Subcutaneous adipose tissue (tissue), 4 donors: ENCODE results near the gene ENTREP1. TPM values are rescaled to one million over a fixed set of nuclear protein-coding genes. Genes with fewer than 3 reads are reported as not detected.

Source experiments
- total RNA-seq, 4 donors: library from RNA; depleted of rRNA; stranded (reverse); fragments of >200 nt; gene quantifications; one replicate each; pipeline ENCODE4 v1.1.0, GENCODE V29; 2016
- TF ChIP-seq, protein P1 (sequence below): fragments of 450-650 bp; IDR thresholded peaks from one replicate; pipeline ENCODE4 v1.5.1; 2016; ENCODE audit warnings: low read depth, mild to moderate bottlenecking, control low read depth, antibody characterized with exemption, moderate library complexity

ENTREP1 gene
- total RNA-seq, 4 donors from 2014 or later = 3.3 to 12.6 (median 6.0) TPM

DNA sequence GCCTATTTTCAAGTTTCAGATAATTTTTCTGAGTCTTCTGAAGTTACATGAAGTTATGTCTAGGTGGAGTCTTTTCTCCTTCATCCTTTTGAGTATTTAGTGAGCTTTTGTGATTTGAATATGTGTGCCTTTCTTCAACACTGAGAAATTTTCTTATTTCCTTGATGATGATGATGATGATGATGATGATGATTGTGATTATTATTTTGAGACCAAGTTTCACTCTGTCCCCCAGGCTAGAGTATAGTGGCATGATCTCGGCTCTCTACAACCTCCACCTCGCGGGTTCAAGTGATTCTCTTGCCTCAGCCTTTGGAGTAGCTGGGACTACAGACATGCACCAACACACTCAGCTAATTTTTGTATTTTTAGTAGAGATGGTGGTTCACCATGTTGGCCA lies 26.2 kb downstream of the ENTREP1 start:
- TF ChIP-seq, protein P1, sequence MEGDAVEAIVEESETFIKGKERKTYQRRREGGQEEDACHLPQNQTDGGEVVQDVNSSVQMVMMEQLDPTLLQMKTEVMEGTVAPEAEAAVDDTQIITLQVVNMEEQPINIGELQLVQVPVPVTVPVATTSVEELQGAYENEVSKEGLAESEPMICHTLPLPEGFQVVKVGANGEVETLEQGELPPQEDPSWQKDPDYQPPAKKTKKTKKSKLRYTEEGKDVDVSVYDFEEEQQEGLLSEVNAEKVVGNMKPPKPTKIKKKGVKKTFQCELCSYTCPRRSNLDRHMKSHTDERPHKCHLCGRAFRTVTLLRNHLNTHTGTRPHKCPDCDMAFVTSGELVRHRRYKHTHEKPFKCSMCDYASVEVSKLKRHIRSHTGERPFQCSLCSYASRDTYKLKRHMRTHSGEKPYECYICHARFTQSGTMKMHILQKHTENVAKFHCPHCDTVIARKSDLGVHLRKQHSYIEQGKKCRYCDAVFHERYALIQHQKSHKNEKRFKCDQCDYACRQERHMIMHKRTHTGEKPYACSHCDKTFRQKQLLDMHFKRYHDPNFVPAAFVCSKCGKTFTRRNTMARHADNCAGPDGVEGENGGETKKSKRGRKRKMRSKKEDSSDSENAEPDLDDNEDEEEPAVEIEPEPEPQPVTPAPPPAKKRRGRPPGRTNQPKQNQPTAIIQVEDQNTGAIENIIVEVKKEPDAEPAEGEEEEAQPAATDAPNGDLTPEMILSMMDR = no peak

DNA sequence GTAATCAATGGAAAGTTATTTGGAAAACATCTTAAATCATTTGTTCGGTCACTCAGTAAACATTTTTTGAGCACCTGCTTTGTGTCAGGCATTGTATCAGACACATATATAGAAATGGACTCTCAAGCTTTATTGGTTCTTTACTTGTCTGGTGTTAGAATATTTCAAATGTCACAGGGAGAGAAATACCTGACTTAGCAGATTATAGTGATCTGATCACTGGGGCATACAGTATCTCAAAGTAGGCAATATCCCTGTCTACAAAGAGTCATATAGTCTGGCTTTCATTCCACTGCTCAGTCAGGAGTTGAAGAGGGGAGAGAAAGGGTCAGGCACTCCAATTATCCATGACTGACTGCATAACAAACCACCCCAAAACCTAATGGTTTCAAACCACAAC lies 30.2 kb downstream of the ENTREP1 start:
- TF ChIP-seq, protein P1 = no peak

DNA sequence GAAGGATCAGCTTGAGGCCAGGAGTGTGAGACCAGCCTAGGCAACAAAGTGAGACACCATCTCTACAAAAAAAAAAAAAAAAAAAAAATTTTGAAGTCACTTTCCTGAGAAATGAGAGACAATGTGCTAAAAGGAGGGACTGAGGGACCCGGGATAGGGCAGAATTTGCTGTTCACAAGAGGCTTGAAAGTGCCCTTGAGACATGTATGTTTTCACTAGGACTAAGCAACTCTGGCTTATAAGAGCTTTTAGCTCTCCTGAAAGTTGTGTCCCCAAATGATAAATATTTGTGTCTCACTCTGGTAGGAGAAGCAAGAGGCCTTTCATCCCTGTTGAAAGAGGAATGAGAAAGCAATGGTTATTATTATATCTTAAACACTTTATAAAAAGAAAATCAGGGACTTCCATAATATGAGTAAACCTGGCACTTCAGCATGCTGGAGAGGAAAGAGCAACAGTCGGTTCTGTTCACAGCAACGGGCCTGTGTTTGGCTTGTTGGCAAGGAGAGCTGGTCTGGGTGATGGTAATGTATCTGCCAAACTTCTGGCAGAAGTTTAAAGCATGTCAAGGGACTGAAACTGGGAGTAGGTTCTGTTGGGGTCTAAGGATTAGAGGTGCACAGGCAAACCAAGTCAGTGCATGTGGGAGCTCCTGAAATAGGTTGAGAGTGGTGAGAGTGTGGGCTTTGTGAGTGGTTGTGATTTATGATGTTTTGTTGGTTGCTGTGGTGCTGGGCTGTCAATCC lies 32.2 kb downstream of the ENTREP1 start:
- TF ChIP-seq, protein P1 = no peak

DNA sequence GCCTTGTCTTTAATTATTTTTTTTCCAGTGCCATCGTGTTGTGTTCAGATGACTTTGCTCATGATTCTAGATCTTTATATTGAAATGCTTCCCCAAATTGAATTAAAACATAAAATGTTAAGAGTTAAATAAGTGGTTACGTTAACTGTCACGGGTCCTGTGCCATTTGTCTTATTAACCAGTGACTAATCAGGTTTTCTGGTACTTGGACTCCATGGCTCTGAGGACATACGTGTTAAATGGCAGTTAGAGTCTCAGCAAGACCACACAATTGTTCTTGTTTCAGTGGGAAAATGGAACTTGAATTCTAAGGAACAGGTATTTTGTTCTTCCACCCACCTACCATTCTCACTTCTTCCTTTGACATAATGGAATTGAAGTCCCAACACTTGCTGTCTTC lies 32.8 kb downstream of the ENTREP1 start:
- TF ChIP-seq, protein P1 = no peak

DNA sequence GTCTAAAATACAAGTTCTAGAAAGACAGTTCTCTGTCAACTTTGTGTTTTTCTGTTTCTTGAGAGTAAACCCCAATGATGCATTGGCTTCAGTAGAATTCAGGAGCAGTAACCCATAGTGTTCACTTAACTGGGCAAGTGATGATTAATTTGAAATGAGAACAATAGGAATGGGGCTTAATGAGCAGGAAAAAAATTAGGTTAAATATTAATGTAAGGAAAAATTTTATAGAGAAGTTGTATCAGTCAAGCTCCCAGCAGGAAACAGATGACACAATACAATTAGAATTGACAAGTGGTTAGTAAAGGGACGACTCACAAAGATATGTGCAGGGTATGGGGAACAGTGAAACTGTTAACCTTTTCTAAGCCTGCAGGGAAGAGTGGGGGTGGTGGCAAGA lies 38.2 kb downstream of the ENTREP1 start:
- TF ChIP-seq, protein P1 = no peak

DNA sequence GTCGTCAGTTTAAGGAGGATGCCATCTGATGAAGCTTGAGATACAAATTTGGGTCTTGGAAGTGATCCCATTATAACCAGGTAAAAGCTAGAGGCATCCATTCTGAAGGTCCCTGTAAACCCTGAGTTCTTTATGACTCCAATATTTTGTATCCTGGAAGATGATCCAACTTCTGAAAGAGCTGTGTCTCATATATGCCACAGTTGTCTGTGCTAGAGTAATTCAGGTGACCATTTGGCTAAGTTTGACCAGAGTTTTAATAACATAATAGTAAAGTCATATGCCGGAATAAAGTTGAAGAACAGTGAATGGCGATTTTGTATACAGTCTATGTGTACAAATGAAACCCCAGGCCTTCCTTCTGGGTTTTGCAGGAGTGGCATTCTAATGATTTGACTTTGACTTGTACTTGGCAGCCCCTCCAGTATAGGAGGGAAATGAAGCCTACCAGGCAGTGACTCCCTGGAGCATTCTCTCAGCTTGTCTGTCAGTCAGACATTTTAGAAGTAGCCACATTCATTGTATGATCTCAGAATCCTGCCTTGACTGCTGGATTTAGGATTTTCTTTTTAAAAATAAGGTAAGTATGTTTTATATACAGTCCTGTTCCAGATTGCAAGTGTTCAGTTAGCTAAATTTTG lies 39.6 kb downstream of the ENTREP1 start:
- TF ChIP-seq, protein P1 = no peak

DNA sequence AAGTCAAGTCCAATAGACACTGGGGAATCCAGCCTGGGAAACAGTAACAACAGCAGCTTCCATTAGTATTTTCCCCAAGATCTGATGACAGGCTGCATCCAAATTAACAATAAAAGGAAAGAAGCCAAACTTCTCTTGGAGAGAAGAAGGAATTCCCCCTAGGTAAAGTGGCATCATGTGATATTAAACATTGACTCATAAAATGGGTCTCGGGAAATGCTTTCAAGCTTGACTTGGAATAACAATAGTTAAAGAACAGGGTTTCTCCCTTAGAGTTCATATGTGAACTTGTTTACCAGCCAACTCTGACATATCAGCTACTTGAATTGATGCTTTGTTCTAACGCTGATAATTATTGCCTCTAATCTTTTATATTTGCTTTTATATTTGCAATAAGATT lies 45.4 kb downstream of the ENTREP1 start:
- TF ChIP-seq, protein P1 = no peak
